Measurements from ENCODE around the gene PPIF.

The PPIF gene

GRCh38 chr10:79393924-79394610 is 46.8 kb downstream of the PPIF start:
- TF ChIP-seq GATA2 (IDR thresholded peaks at IDR 0.05; ENCODE audit: low read depth, low read length) (no peak), GATA3 (IDR thresholded peaks at IDR 0.05; ENCODE audit: low read depth, low read length) (no peak)

DNA sequence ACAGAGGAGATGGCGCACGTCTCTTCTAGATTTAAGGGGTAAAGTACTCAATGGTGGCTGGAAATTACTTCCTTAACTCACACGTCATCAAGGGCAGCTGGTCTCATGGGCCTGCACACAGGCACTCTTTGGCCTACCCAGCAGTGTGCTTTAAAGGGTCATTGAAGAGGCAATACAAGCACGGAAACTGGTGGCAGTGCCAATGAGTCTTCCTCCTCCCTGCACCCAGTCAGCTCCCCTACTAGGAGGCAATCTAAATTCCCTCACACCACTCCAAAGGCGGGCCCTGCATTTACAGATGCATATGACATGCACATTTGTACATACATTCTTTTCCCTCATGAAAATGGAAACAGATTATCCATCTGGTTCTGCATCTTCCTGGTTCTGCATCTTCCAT is 47.4 kb downstream of the PPIF start:
- no peak for TF ChIP-seq GATA3 (IDR thresholded peaks at IDR 0.05; ENCODE audit: low read depth, low read length)
- TF ChIP-seq GATA2 (IDR thresholded peaks at IDR 0.05; ENCODE audit: low read depth, low read length) = no peak

DNA sequence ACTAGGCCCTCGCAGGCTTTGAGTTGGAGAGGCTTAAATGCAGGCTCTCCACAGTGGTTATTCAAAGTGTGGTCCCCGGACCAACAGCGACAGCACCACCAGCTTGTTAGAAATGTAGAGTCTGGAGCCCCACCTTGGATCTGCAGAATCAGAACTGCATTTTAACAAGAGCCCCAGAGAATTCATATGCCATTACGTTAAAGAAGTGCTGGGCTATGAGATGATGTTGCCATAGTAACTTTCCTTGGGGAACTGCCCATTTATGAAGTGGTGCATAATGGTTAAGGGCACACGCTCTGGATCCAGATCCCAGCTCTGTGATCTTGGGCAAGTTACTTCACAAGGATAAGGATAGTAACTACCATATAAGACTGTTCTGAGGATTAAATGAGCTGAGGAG is 49.3 kb downstream of the PPIF start:
- no peak for TF ChIP-seq GATA3 (IDR thresholded peaks at IDR 0.05; ENCODE audit: low read depth, low read length)
- no peak for TF ChIP-seq GATA2 (IDR thresholded peaks at IDR 0.05; ENCODE audit: low read depth, low read length)

- TF ChIP-seq GATA2 (IDR thresholded peaks at IDR 0.05; ENCODE audit: low read depth, low read length) (no peak), GATA3 (IDR thresholded peaks at IDR 0.05; ENCODE audit: low read depth, low read length) (no peak)
Measured at GRCh38 chr10:79397051-79397450, 49.8 kb downstream of the PPIF start.

- no peak for TF ChIP-seq GATA3 (IDR thresholded peaks at IDR 0.05; ENCODE audit: low read depth, low read length)
- no peak for TF ChIP-seq GATA2 (IDR thresholded peaks at IDR 0.05; ENCODE audit: low read depth, low read length)
Measured at GRCh38 chr10:79397575-79398303, 50.5 kb downstream of the PPIF start.

GRCh38 chr10:79398642-79399041 is 51.4 kb downstream of the PPIF start:
- TF ChIP-seq GATA3 (IDR thresholded peaks at IDR 0.05; ENCODE audit: low read depth, low read length) = no peak
- TF ChIP-seq GATA2 (IDR thresholded peaks at IDR 0.05; ENCODE audit: low read depth, low read length) = no peak

- TF ChIP-seq GATA2 (IDR thresholded peaks at IDR 0.05; ENCODE audit: low read depth, low read length) = no peak
- no peak for TF ChIP-seq GATA3 (IDR thresholded peaks at IDR 0.05; ENCODE audit: low read depth, low read length)
Measured at GRCh38 chr10:79399223-79399831, 52.1 kb downstream of the PPIF start.

GRCh38 chr10:79400146-79401004 is 53.1 kb downstream of the PPIF start:
- TF ChIP-seq GATA3 (IDR thresholded peaks at IDR 0.05; ENCODE audit: low read depth, low read length) (no peak), GATA2 (IDR thresholded peaks at IDR 0.05; ENCODE audit: low read depth, low read length) (no peak)

DNA sequence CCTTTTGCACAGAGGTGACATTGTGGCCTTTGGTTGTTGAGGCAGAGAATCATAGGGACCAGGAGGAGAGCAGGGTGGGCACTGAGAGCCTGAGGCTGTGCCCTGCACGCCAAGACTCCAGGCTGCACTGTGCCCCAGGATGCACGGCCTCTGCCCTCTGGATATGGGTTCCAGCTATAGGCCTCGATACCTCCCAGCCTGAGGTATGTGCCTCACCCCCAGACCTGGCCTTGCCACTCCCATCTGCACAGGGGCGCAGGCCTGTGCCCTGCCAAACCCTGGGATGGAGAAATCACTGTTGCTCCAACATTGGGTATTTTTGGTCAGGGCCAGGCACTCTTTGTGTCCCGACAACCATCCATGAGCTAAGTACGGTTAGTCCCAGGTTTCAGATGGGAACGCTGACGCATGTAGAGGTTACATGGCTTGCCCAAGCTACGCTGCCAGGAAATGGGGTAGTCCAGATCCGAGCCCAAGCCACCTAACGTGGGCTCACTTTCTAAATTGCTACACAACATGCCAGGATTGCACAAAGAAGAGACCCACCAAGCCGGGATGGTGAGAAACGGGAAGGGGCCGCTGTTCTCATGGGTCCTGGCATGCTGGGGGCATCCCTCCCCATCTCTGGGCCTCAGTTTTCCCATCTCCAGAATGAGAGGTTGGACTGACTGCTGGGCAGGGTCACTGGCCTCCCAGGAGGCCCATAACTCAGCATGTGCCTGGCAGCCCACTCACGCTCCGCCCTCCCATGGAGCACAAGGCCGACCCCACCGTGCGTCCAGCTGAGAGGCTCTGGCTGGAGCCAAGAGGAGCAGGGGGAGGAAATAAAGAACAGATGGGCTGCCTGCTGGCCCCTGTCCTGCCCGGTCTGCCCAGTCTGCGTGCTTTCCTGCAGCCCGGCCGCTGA is 54.0 kb downstream of the PPIF start:
- TF ChIP-seq GATA3 (IDR thresholded peaks at IDR 0.05; ENCODE audit: low read depth, low read length) = no peak
- TF ChIP-seq GATA2 (IDR thresholded peaks at IDR 0.05; ENCODE audit: low read depth, low read length) = no peak

DNA sequence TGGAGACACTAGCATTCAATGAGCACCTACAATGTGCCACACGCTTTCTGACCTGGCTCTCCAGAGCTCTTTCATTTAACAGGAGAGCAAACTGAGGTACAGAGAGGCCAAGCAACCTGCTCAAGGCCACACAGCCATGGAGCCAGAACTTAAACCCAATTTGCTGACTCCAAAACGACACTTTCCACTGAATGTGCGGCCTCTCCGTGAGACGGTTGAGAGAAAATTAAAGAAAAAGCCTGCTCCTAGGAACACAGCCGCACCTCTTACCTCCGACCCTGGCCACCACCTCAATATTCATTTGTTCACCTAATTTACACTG is 55.3 kb downstream of the PPIF start:
- TF ChIP-seq GATA3 (IDR thresholded peaks at IDR 0.05; ENCODE audit: low read depth, low read length) (no peak), GATA2 (IDR thresholded peaks at IDR 0.05; ENCODE audit: low read depth, low read length) (no peak)

DNA sequence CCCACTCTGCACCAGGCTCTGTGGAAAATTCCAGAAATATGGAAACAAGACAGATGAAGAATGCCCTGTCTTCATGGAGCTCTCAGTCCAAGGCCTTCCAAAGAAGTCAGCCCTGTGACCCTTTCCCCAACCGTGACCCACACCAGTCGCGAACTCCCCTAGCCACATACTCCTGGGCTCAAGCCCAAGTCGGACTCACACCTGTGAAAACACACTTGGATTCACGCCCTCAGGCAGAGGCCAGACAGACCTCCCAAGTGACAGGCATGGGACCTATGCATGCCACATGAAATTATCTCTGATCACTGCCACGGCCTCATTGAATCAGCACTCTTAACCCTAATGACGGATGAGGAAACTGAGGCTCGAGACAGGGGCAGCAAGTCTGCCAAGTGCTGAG is 55.7 kb downstream of the PPIF start:
- no peak for TF ChIP-seq GATA3 (IDR thresholded peaks at IDR 0.05; ENCODE audit: low read depth, low read length)
- no peak for TF ChIP-seq GATA2 (IDR thresholded peaks at IDR 0.05; ENCODE audit: low read depth, low read length)

DNA sequence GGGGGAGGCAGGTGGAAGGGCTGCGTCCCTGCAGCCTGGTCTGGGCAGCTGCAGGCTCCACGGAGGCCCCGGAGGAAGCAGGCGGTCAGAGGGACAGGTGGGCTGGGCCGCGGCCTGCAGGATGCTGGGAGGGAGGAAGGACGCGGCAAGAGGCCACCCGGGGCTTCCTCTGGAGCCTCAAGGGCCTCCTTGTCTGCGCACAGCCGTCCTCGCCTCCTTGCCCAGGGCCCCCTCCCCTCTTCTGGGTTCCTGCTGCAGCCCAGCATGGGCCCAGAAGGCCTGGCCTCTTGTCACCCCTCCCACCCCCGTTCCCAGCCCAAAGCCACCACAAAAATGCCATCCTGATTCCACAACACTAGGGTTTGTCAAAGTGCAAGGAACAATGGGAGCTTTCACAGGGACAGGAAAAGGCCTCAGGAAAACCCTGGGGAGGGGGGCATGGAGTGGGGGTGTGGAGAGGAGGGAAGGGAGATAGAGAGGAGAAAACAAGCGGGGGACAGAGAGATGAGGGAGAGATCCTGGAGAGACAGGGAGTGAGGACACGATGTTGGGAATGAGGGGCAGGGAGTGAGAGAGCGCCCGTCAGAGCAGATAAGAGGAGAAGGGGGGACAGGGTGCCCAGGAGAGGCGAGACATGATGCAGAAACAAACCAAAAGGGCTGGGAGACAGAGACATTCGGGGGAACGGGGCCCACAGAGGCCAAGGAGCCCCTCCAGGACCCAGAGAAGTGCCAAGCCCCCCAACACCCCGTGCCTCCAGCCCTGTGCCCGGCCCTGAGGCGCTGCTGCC is 56.4 kb downstream of the PPIF start:
- TF ChIP-seq GATA3 (IDR thresholded peaks at IDR 0.05; ENCODE audit: low read depth, low read length) = no peak
- no peak for TF ChIP-seq GATA2 (IDR thresholded peaks at IDR 0.05; ENCODE audit: low read depth, low read length)
